ENCODE data around the gene EEIG1.
A peak's percentile ranks its signal among the peaks of the same experiment; 100 is the strongest.
"Not testable (repeated sequence)": the region's sequence is repeated elsewhere in the genome, so short reads cannot be mapped to it uniquely, and the experiment has no call there.

EEIG1 gene

GRCh38 chr9:127980706-127981558 is at the start of gene EEIG1:
EEIG1 (minus strand) TSS chr9:127980989; CDS start chr9:127980137, 852 bp downstream.
- TF ChIP-seq CTCF (IDR thresholded peaks at IDR 0.05; ENCODE audit: low read depth, low read length, missing control alignments) = no peak
- H3K4me3 ChIP-seq (replicated peaks; ENCODE audit: low read depth, low read length) = peak within 1 kb of the TSS; percentile 82
- no peak for DNase-seq (ENCODE audit: extremely low read depth, low read depth)

- DNase-seq (ENCODE audit: extremely low read depth, low read depth) = no peak
- no peak overlapping the region for H3K4me3 ChIP-seq (replicated peaks; ENCODE audit: low read depth, low read length)
- TF ChIP-seq CTCF (IDR thresholded peaks at IDR 0.05; ENCODE audit: low read depth, low read length, missing control alignments) = no peak
Measured at GRCh38 chr9:128027705-128028104, 46.9 kb upstream of the EEIG1 start.

GRCh38 chr9:128026773-128027541 is 46.2 kb upstream of the EEIG1 start:
- TF ChIP-seq CTCF (IDR thresholded peaks at IDR 0.05; ENCODE audit: low read depth, low read length, missing control alignments) = no peak
- DNase-seq (ENCODE audit: extremely low read depth, low read depth) = no peak
- H3K4me3 ChIP-seq (replicated peaks; ENCODE audit: low read depth, low read length) = no peak overlapping the region

- no peak overlapping the region for H3K4me3 ChIP-seq (replicated peaks; ENCODE audit: low read depth, low read length)
- no peak for TF ChIP-seq CTCF (IDR thresholded peaks at IDR 0.05; ENCODE audit: low read depth, low read length, missing control alignments)
- no peak for DNase-seq (ENCODE audit: extremely low read depth, low read depth)
Measured at GRCh38 chr9:128026255-128026772, 45.5 kb upstream of the EEIG1 start.

GRCh38 chr9:128025736-128026135 is 44.9 kb upstream of the EEIG1 start:
- TF ChIP-seq CTCF (IDR thresholded peaks at IDR 0.05; ENCODE audit: low read depth, low read length, missing control alignments) = no peak
- no peak overlapping the region for H3K4me3 ChIP-seq (replicated peaks; ENCODE audit: low read depth, low read length)
- DNase-seq (ENCODE audit: extremely low read depth, low read depth) = no peak

- TF ChIP-seq CTCF (IDR thresholded peaks at IDR 0.05; ENCODE audit: low read depth, low read length, missing control alignments) = no peak
Measured at GRCh38 chr9:128024761-128025308, 44.0 kb upstream of the EEIG1 start.

GRCh38 chr9:128023671-128024070 is 42.9 kb upstream of the EEIG1 start:
- H3K4me3 ChIP-seq (replicated peaks; ENCODE audit: low read depth, low read length); DNase-seq (ENCODE audit: extremely low read depth, low read depth): not testable (repeated sequence)

More at GRCh38 chr9:128024761-128025308, 44.0 kb upstream of the EEIG1 start:
- H3K4me3 ChIP-seq (replicated peaks; ENCODE audit: low read depth, low read length) = no peak overlapping the region
- no peak for DNase-seq (ENCODE audit: extremely low read depth, low read depth)

Measured in HFF-Myc (cell line).